Retinal pigment epithelial cell (primary cell): Measurements from ENCODE around the gene GATA5.

Experiments
- DNase-seq: peaks from one replicate; pipeline ENCODE4 v3.0.0-alpha.2; 2010; ENCODE audit warnings: low read depth
- H3K4me3 ChIP-seq: 2 replicates; pipeline ENCODE4 v1.5.1; 2011; ENCODE audit warnings: mild to moderate bottlenecking, low read length, control low read depth, moderate library complexity
- TF ChIP-seq, protein P1 (sequence below): conservative IDR thresholded peaks from 2 replicates; pipeline ENCODE4 v1.5.1; 2011; ENCODE audit warnings: low read depth, low read length, control low read depth, inconsistent platforms

GATA5 gene

DNA sequence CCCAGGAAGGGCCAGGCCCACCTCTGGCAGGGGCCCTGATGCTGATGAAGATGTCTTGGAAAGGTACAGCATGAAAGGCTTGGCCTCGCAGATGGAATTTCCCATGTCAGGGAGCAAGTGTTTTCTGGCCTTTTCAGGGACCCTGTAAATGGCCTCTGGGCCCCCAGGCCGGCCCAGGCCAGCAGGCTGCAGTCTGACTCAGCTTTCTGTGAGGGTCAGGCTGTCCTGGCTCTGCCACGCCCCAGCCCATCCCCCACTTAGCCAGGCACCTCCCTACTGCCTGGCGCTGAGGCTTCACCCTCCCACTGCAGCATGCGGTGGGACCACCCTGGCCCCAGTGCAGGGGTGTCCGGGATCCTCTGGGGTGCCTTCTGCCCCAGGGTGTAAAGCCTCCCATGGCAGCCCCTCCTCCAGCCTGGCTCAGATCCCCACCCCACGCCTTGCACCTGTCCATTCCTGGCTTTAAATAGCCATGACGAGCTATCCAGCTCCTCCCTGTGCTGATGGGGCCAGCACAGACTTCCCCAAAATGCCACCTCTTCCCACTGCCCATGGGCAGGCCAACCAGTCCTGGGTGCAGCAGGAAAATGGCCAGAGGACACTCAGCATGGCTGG lies 35.6 kb upstream of the GATA5 start:
- H3K4me3 ChIP-seq, result no peak overlapping the region
- DNase-seq, result no peak
- TF ChIP-seq, protein P1, sequence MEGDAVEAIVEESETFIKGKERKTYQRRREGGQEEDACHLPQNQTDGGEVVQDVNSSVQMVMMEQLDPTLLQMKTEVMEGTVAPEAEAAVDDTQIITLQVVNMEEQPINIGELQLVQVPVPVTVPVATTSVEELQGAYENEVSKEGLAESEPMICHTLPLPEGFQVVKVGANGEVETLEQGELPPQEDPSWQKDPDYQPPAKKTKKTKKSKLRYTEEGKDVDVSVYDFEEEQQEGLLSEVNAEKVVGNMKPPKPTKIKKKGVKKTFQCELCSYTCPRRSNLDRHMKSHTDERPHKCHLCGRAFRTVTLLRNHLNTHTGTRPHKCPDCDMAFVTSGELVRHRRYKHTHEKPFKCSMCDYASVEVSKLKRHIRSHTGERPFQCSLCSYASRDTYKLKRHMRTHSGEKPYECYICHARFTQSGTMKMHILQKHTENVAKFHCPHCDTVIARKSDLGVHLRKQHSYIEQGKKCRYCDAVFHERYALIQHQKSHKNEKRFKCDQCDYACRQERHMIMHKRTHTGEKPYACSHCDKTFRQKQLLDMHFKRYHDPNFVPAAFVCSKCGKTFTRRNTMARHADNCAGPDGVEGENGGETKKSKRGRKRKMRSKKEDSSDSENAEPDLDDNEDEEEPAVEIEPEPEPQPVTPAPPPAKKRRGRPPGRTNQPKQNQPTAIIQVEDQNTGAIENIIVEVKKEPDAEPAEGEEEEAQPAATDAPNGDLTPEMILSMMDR, result no peak

DNA sequence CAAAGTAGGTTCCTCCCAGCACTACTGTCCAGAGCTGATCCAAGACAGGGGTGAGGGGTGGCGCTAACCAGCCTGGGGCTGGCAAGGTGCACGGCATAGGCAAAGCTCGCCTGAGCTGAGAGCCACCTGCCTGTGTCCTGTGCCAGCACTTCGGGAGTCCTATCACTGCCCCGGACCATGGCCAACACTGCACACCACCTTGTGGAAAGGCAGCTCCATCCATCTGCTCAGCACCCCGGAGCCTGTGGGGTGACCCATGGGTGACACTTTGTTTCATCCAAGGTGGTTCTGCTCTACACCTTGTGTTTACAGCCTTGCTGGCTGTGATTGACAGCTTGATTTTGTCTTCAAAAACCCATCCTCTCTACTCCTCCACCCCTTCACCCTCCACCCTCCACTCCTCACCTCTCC lies 32.9 kb upstream of the GATA5 start:
- H3K4me3 ChIP-seq, result no peak overlapping the region
- TF ChIP-seq, protein P1, result no peak

DNA sequence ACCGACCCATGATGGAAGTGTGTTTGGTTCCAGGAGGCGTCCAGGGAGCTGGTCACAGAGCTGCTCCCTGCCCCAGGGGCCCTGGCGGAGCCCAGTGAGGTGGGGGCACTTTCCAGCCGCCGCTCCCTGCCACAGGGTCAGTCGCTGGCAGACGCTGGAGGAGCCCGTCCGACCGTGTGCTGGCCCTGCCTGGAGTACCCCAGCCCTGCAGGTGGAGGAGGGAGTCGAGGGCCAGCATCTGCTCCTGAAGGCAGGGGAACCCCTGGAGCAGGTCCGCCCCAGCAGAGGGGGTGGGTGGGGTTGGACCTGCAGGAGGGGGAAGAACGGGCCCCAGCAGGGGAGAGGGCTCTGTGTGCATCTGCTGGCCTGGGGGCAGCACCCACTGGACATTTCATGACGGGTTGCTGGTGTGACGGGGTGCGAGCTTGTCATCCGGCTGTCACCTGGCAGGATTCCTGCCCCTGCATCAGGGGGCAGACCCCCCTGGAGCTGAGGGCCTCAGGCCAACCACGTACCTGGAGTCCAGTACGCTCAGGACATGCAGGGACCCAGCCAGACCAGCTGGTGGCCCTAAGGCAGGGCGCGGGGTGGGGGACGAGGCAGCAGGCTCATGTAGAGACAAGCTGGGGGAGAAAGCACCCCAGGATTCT lies 32.3 kb upstream of the GATA5 start:
- TF ChIP-seq, protein P1, result no peak
- no peak for DNase-seq
- H3K4me3 ChIP-seq, result no peak overlapping the region

More for the DNA sequence above, 32.9 kb upstream of the GATA5 start:
- DNase-seq, result no peak

DNA sequence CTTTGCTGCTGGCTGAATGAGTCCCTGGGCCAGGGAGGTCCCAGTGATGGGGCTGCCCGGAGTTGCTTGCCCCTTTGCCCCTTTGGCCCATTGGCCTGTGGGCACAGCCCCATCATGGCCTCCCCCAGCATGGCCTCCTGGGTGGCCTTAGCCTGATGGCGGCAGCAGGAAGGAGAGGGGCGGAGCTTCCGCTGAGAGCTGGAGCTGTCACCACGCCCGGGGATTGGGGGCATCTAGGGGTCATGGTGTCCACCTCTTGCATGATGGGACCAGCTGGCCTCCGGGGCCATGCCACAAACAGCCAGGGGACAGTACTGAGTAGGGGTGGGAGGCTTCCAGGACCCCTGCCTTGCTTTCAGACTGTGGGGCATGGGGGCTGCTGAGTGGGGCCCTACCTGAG lies 31.5 kb upstream of the GATA5 start:
- TF ChIP-seq, protein P1, result no peak
- no peak overlapping the region for H3K4me3 ChIP-seq
- DNase-seq, result no peak

DNA sequence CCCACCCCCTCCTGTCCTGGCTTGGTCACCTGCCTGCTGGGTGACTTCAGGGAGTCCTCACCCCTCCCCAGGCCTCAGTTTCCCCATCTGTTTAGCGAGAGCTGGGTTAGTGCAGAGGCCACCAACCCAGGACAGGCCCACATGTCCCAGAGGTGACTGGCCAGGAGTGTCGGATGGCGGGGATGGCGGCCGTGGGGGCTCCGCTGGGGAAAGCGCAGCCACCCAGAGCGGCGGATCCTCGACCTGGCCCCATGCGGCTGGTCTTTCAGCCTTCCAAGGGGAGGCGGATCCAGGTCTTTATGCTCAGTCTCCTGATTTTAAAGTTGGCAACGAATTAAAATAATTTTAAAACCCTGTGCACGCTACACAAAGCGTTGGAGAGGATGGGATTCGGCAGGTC lies 31.0 kb upstream of the GATA5 start:
- no peak for DNase-seq
- no peak overlapping the region for H3K4me3 ChIP-seq
- TF ChIP-seq, protein P1, result no peak

DNA sequence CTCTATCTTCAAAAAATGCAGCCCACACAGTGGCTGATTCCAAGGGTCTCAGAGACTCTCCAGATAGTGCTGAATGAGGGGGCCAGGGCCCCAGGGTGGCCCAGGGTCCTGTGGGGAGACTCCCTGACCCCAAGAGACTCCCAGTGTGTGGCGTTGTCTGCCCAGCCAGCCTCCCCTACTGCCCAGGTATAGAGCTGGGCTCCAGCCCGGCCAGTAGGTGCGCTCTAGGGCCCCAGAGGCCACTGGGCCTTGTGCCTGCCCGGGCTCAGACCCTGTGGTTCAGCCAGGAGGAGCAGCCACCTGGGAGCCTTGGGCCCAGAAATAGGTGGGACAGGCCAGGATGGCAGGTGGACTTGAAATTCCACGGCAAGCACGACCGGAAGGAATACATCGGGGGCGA lies 30.3 kb upstream of the GATA5 start:
- H3K4me3 ChIP-seq, result no peak overlapping the region
- TF ChIP-seq, protein P1, result no peak
- no peak for DNase-seq
